ENCODE results near the gene POU6F2.
"Not testable (repeated sequence)": the region's sequence is repeated elsewhere in the genome, so short reads cannot be mapped to it uniquely, and the experiment has no call there.

The POU6F2 gene

GRCh38 chr7:39187130-39187529, 209.4 kb downstream of the POU6F2 start:
- DNase-seq (ENCODE audit: low spot score), result no peak

GRCh38 chr7:39192476-39192875, 214.8 kb downstream of the POU6F2 start:
- DNase-seq (ENCODE audit: low spot score), result no peak

- not testable (repeated sequence) for DNase-seq (ENCODE audit: low spot score)
Observed at GRCh38 chr7:39194388-39194787, 216.7 kb downstream of the POU6F2 start.

- no peak for DNase-seq (ENCODE audit: low spot score)
Observed at GRCh38 chr7:39195967-39196366, 218.3 kb downstream of the POU6F2 start.

- DNase-seq (ENCODE audit: low spot score), result no peak
Observed at GRCh38 chr7:39197831-39198230, 220.1 kb downstream of the POU6F2 start.

- DNase-seq (ENCODE audit: low spot score), result no peak
Observed at GRCh38 chr7:39198556-39198955, 220.8 kb downstream of the POU6F2 start.

GRCh38 chr7:39199006-39199405, 221.3 kb downstream of the POU6F2 start:
- DNase-seq (ENCODE audit: low spot score), result no peak

DNA sequence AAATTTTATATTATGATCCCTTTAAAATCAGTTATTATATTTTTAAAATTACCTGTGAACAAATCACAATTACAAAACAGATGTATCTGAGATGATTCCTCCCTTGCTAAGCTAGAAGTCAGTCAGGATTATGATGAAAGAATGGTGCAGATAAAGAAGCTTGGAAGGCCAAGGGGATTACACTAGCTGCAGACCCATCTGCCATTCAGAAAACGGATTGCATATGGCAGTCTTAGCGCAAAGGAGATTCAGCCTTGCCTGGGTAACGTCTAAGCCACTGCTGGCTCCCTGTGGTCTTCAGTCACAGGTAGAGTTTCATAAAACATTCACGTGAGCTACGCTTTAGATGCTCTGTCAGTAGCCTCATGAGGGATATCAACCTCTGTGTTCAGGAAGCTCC, 222.2 kb downstream of the POU6F2 start:
- no peak for DNase-seq (ENCODE audit: low spot score)

DNA sequence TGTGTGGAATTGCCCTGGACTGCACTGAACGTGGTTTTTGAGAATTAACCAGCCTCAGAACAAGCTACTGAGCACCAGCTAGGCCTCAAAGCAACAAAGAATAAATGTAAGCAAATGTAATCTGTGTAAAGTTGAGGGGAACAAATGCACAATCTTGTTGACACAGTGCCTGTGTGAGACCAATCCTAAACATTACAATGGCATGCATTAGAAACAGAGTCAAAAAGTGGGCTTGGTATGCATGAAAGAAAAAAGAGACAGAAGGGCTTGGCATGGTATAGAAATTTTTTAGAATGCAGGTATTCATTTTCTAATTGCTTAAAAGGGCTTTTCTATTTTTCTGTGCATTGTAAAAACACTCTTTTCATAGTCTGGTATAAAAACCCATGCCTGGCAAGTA, 224.3 kb downstream of the POU6F2 start:
- no peak for DNase-seq (ENCODE audit: low spot score)

- DNase-seq (ENCODE audit: low spot score), result no peak
Observed at GRCh38 chr7:39210362-39210761, 232.7 kb downstream of the POU6F2 start.

- DNase-seq (ENCODE audit: low spot score), result no peak
Observed at GRCh38 chr7:39211581-39211980, 233.9 kb downstream of the POU6F2 start.

- no peak for DNase-seq (ENCODE audit: low spot score)
Observed at GRCh38 chr7:39212876-39213275, 235.2 kb downstream of the POU6F2 start.

DNA sequence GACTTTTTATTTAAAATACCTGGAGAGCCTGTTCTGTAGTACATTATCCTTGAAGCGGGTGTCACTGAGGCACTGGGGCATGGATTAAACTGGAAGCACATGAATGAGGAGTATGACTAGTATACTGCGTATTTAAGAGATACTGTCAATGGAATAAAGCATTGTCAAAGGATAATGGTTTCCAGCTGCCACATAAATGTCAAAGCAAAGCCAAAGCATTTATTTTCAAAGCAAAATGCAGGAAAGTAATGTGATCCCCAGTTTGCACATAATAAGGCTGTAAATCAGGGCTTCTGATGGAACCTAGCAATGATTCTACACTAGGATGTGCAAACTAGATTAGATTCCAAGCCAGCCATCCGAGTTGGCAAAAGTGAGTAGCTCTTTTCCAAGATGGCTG, 240.1 kb downstream of the POU6F2 start:
- no peak for DNase-seq (ENCODE audit: low spot score)

DNA sequence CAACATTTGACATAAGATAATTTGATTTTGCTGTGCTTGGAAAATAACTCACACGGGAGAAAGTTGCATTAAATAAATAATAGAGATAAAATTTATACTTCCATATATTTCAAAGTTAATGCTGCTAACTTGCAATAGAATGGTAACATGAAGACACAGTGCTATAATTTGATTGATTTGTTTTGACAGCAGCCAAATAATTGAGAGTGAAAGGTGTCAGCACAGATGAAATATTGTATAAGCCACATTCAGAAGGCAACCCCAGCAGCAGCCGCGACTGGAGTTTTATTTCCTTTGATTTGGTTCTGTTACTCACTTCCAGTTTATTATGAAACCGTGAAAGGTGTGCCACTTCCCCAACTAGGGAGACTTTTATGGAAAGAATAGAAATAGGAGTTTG, 242.2 kb downstream of the POU6F2 start:
- DNase-seq (ENCODE audit: low spot score), result no peak

- no peak for DNase-seq (ENCODE audit: low spot score)
Observed at GRCh38 chr7:39221901-39222300, 244.2 kb downstream of the POU6F2 start.

- peak; percentile 20 for DNase-seq (ENCODE audit: low spot score)
Observed at GRCh38 chr7:39228946-39229345, 251.2 kb downstream of the POU6F2 start.

GRCh38 chr7:39233851-39234529, 256.3 kb downstream of the POU6F2 start:
- DNase-seq (ENCODE audit: low spot score), result no peak

GRCh38 chr7:39238234-39238869, 260.6 kb downstream of the POU6F2 start:
- no peak for DNase-seq (ENCODE audit: low spot score)

- peak; percentile 31 for DNase-seq (ENCODE audit: low spot score)
Observed at GRCh38 chr7:39240864-39241263, 263.2 kb downstream of the POU6F2 start.

- DNase-seq (ENCODE audit: low spot score), result no peak
Observed at GRCh38 chr7:39247576-39247975, 269.9 kb downstream of the POU6F2 start.

GRCh38 chr7:39248041-39248691, 270.5 kb downstream of the POU6F2 start:
- no peak for DNase-seq (ENCODE audit: low spot score)

DNA sequence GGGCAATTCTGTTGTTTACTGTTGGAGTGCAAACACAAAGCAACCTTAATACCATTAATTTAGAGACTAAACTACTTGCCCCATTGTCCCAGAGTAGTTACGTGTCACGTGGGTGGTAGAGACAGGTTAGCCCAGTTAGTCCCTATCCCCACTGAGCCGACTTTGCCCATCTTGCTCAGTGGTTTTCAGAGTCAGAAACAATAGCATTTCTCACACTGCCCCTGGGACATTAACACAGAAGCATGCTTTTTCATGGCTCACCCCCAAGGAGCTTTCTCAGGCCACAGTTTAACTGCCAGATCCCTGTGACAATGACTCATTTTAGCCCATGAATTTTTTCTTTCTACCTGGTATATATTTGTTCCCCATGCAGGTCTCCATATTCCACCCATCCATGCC, 271.0 kb downstream of the POU6F2 start:
- peak; percentile 13 for DNase-seq (ENCODE audit: low spot score)

DNA sequence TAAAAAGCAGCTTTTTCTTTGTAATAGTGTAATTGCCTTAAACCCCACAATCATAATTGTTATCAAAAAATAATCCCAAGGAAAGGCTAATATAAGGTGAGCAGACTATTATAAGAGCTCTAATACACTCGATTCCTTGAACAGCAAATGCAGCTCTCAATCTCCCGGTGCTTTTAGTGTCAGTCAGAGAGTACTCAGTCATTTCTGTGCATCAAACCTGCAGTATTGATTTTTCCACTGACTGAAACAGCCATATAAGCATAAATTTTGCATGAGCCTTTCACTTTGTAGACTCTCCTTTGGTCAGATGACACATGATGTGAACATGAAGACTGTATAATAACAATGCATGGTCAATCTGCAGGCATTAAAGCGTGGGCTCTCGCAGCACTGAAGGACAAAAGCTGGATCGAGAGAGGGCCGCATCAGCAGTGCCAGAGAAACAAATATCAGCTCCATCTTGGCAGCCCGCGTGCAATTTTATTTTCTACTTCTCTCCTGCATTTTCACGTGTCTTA, 272.0 kb downstream of the POU6F2 start:
- no peak for DNase-seq (ENCODE audit: low spot score)

Measured in kidney tubule cell (primary cell).